CD14-positive monocyte (primary cell): ENCODE measurements around the gene PDF. TPM values are rescaled to one million over a fixed set of nuclear protein-coding genes. Genes with fewer than 3 reads are reported as not detected.

ENCODE experiments used
- DNase-seq, 3 donors: peaks; one replicate each; pipeline ENCODE4 v3.0.0-alpha.2; 2011 to 2022
- H2AFZ ChIP-seq: 2 replicates; pipeline ENCODE4 v1.6.0; 2012; ENCODE audit warnings: mild to moderate bottlenecking, low read depth, low read length, inconsistent platforms; ENCODE audit not compliant: insufficient read depth, poor library complexity, severe bottlenecking
- H3K27ac ChIP-seq, 2 donors: 1 replicate in 1 of 2; 2 replicates in 1 of 2; pipeline ENCODE4 v1.5.1; 2012 to 2013; ENCODE audit warnings: low read length in 2 of 2, control low read depth in 1 of 2, inconsistent platforms in 1 of 2, low read depth in 1 of 2, mild to moderate bottlenecking in 1 of 2
- H3K27me3 ChIP-seq, 2 donors: one replicate each; pipeline versions ENCODE4 v1.6.0 to v1.6.1; 2011 to 2013; ENCODE audit warnings: low read length in 2 of 2; ENCODE audit not compliant: control insufficient read depth in 2 of 2, insufficient read depth in 2 of 2
- H3K36me3 ChIP-seq, 2 donors: replicated peaks in 1 of 2; 1 replicate in 1 of 2; 2 replicates in 1 of 2; pipeline versions ENCODE4 v1.5.1 to v1.6.1; 2012 to 2013; ENCODE audit warnings: low read length in 2 of 2, control low read depth in 1 of 2, inconsistent platforms in 1 of 2, mild to moderate bottlenecking in 1 of 2; ENCODE audit not compliant: insufficient read depth in 2 of 2, control insufficient read depth in 1 of 2
- H3K4me1 ChIP-seq, 2 donors: 1 replicate in 1 of 2; 2 replicates in 1 of 2; pipeline versions ENCODE4 v1.5.1 to v1.6.1; 2012 to 2013; ENCODE audit warnings: low read length in 2 of 2, control low read depth in 1 of 2, inconsistent platforms in 1 of 2, mild to moderate bottlenecking in 1 of 2, moderate library complexity in 1 of 2; ENCODE audit not compliant: insufficient read depth in 2 of 2, control insufficient read depth in 1 of 2
- H3K4me2 ChIP-seq: replicated peaks from 2 replicates; pipeline ENCODE3; 2012; ENCODE audit warnings: low read length, moderate library complexity, mild to moderate bottlenecking; ENCODE audit not compliant: poor library complexity, severe bottlenecking; ENCODE audit errors: extremely low read depth
- H3K4me3 ChIP-seq, 3 experiments: fragments of 200-600 bp in 1 of 3; sonication (generic) in 1 of 3; replicated peaks in 1 of 3; 1 replicate in 2 of 3; 2 replicates in 1 of 3; pipeline ENCODE4 v1.5.1; 2011 to 2013; ENCODE audit warnings: low read length in 3 of 3, mild to moderate bottlenecking in 3 of 3, control low read depth in 2 of 3, low read depth in 2 of 3, inconsistent platforms in 1 of 3, moderate library complexity in 1 of 3
- H3K79me2 ChIP-seq: 2 replicates; pipeline ENCODE4 v1.6.0; 2012; ENCODE audit warnings: mild to moderate bottlenecking, control low read depth, inconsistent platforms, low read length, moderate library complexity; ENCODE audit not compliant: insufficient read depth
- H3K9ac ChIP-seq: 2 replicates; pipeline ENCODE4 v1.6.0; 2017; ENCODE audit warnings: low read length, mild to moderate bottlenecking; ENCODE audit not compliant: insufficient read depth, poor library complexity, severe bottlenecking
- H3K9me3 ChIP-seq, 2 donors: replicated peaks in 1 of 2; 1 replicate in 1 of 2; 2 replicates in 1 of 2; pipeline versions ENCODE4 v1.5.1 to v1.6.1; 2012 to 2013; ENCODE audit warnings: low read length in 2 of 2, control low read depth in 1 of 2; ENCODE audit not compliant: control insufficient read depth in 1 of 2, insufficient read depth in 1 of 2
- H4K20me1 ChIP-seq: 2 replicates; pipeline ENCODE4 v1.6.0; 2012; ENCODE audit warnings: mild to moderate bottlenecking, low read length, control low read depth, moderate library complexity; ENCODE audit not compliant: insufficient read depth
- H3K27ac Mint-ChIP-seq, 7 donors: one replicate each; pipeline ENCODE4 v1.8.0; 2020; ENCODE audit warnings: mild to moderate bottlenecking in 7 of 7, mixed read lengths in 7 of 7, moderate library complexity in 6 of 7, inconsistent platforms in 2 of 7
- H3K27me3 Mint-ChIP-seq, 3 donors: one replicate each; pipeline ENCODE4 v1.8.0; 2021 to 2022; ENCODE audit warnings: low read depth in 3 of 3, mild to moderate bottlenecking in 3 of 3, mixed read lengths in 3 of 3, moderate library complexity in 3 of 3, inconsistent platforms in 1 of 3
- H3K36me3 Mint-ChIP-seq, 2 donors: one replicate each; pipeline ENCODE4 v1.8.0; 2020; ENCODE audit warnings: mixed read lengths in 2 of 2, inconsistent platforms in 1 of 2, mild to moderate bottlenecking in 1 of 2
- H3K4me1 Mint-ChIP-seq: one replicate; pipeline ENCODE4 v1.8.0; 2020; ENCODE audit warnings: mild to moderate bottlenecking, mixed read lengths
- H3K4me3 Mint-ChIP-seq, 2 donors: one replicate each; pipeline ENCODE4 v1.8.0; 2020; ENCODE audit warnings: mild to moderate bottlenecking in 2 of 2, mixed read lengths in 2 of 2, moderate library complexity in 1 of 2
- H3K9me3 Mint-ChIP-seq, 7 donors: one replicate each; pipeline ENCODE4 v1.8.0; 2020 to 2022; ENCODE audit warnings: mixed read lengths in 7 of 7, mild to moderate bottlenecking in 6 of 7, moderate library complexity in 6 of 7, inconsistent platforms in 2 of 7
- WGBS: methylation state at CpG from one replicate; pipeline ENCODE4 v1.1.5; 2013; ENCODE audit warnings: missing lambda C conversion rate; ENCODE audit not compliant: insufficient coverage; 5-methylcytosine and 5-hydroxymethylcytosine counted together
- intact Hi-C, 2 donors: fragments of 100-400 bp; cut with micrococcal nuclease; formaldehyde crosslinking; loops; one replicate each; pipeline versions ENCODE4 v1.15.0 to v1.15.1; 2023
- polyA plus RNA-seq, 3 donors: library from polyadenylated mRNA; depleted of rRNA in 1 of 3; unstranded in 2 of 3; stranded (reverse) in 1 of 3; fragments of 300-500 nt in 2 of 3; fragments of >200 nt in 1 of 3; fragmentation: Illumina TruSeq in 2 of 3; gene quantifications; 1 replicate in 2 of 3; 2 replicates in 1 of 3; pipeline ENCODE4 v1.2.3, GENCODE V29; 2012 to 2021
- TF ChIP-seq, protein P1 (sequence below): fragments of 200-600 bp; IDR thresholded peaks from one replicate; pipeline ENCODE4 v1.8.0; 2022; ENCODE audit warnings: antibody characterized with exemption, mild to moderate bottlenecking

The PDF gene
- polyA plus RNA-seq, 3 donors: 2.3 to 7.2 (median 4.2) TPM

DNA sequence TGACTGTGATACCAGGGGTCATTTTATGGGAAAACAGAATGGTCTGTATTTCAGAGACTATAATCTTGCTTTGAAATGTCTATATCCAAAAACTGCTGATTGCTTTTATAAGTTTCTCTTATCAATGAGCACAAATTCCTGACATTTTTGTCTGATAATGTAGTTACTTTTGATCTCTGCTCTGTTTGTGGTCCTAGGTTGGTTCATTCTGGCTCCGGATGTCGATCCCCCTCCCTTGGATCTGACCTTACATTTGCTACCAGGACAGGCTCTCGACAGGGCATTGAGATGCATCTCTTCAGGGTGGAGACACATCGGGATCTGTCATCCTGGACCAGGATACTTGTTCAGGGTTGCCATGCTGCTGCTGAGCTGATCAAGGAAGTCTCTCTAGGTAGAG is 46.5 kb downstream of the PDF start:
- no peaks in the 10 kb centered on the region for H3K27me3 ChIP-seq
- TF ChIP-seq, protein P1, sequence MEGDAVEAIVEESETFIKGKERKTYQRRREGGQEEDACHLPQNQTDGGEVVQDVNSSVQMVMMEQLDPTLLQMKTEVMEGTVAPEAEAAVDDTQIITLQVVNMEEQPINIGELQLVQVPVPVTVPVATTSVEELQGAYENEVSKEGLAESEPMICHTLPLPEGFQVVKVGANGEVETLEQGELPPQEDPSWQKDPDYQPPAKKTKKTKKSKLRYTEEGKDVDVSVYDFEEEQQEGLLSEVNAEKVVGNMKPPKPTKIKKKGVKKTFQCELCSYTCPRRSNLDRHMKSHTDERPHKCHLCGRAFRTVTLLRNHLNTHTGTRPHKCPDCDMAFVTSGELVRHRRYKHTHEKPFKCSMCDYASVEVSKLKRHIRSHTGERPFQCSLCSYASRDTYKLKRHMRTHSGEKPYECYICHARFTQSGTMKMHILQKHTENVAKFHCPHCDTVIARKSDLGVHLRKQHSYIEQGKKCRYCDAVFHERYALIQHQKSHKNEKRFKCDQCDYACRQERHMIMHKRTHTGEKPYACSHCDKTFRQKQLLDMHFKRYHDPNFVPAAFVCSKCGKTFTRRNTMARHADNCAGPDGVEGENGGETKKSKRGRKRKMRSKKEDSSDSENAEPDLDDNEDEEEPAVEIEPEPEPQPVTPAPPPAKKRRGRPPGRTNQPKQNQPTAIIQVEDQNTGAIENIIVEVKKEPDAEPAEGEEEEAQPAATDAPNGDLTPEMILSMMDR: no peak
- H3K27me3 Mint-ChIP-seq: peaks cover 0 to 11% (median 5%) of the 10 kb centered on the region in 3 donors
- H3K27ac Mint-ChIP-seq: no peak overlapping the region
- H3K36me3 Mint-ChIP-seq: peaks cover 3 to 7% of the 10 kb centered on the region in 2 donors
- no peaks in the 10 kb centered on the region for H3K9me3 ChIP-seq
- H3K9me3 Mint-ChIP-seq: peaks cover 0 to 6% (median 1%) of the 10 kb centered on the region in 7 donors
- intact Hi-C loops: no loop called here
- no peak overlapping the region for H3K4me3 Mint-ChIP-seq
- H3K4me1 Mint-ChIP-seq: peaks cover 5% of the 10 kb centered on the region
- WGBS: 100% methylated on average over 4 of the region's 4 CpGs
- H3K36me3 ChIP-seq: no peaks in the 10 kb centered on the region
- H3K4me3 ChIP-seq: no peak overlapping the region
- peaks cover 5 to 6% of the 10 kb centered on the region in 2 donors for H3K4me1 ChIP-seq
- H3K79me2 ChIP-seq: no peaks in the 10 kb centered on the region
- no peaks in the 10 kb centered on the region for H4K20me1 ChIP-seq
- no peak overlapping the region for H3K27ac ChIP-seq
- DNase-seq: no peak
- no peak overlapping the region for H3K9ac ChIP-seq
- no peak overlapping the region for H2AFZ ChIP-seq
- no peak overlapping the region for H3K4me2 ChIP-seq

DNA sequence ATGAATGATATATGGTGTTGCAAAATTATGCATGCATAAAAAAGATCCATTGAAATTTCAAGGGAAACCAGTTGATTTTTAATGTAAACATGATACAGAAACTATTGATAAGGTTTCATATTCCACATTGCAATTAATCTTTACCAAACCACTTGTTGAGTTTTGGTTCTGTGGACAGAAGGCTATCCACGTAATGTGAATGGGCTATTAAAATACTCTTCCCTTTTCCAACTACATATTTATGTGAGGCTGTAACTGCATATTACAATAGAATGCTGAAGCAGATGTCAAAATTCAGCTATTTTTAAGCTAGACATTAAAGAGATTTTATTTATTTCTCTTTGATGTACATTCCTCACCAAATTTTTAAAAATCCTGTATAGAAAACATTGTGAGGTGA is 53.0 kb downstream of the PDF start:
- H3K9me3 ChIP-seq: no peaks in the 10 kb centered on the region
- H3K79me2 ChIP-seq: no peaks in the 10 kb centered on the region
- TF ChIP-seq, protein P1: no peak
- Mint-ChIP-seq H3K4me3 (no peak overlapping the region), H3K36me3 (no peaks in the 10 kb centered on the region), H3K27me3 (peaks cover 2 to 22% (median 22%) of the 10 kb centered on the region in 3 donors), H3K4me1 (peaks cover 2% of the 10 kb centered on the region), H3K9me3 (peaks cover 0 to 6% (median 0%) of the 10 kb centered on the region in 7 donors), H3K27ac (no peak overlapping the region)
- no CpG with 5 or more reads among the region's 1 CpG for WGBS
- no peaks in the 10 kb centered on the region for H3K4me1 ChIP-seq
- no peak for DNase-seq
- no peaks in the 10 kb centered on the region for H3K36me3 ChIP-seq
- H3K9ac ChIP-seq: no peak overlapping the region
- H3K27me3 ChIP-seq: no peaks in the 10 kb centered on the region
- H3K4me3 ChIP-seq: no peak overlapping the region
- intact Hi-C loops: no loop called here
- H4K20me1 ChIP-seq: no peaks in the 10 kb centered on the region
- no peak overlapping the region for H3K27ac ChIP-seq
- H3K4me2 ChIP-seq: no peak overlapping the region
- H2AFZ ChIP-seq: no peak overlapping the region

Other genes starting within 250 kb of the PDF start
- 1 to 10 TPM in 1 of 3 donors, not detected in 2; 1.3 TPM for gene HAS3, start 224.9 kb downstream of the PDF start, polyA plus RNA-seq
- 100 to 1,000 TPM in 2 of 3 donors, 10 to 100 TPM in 1; 45.9 to 172 (median 158) TPM for gene CHTF8, start 198.0 kb downstream of the PDF start, polyA plus RNA-seq
- gene UTP4, start 197.9 kb downstream of the PDF start, polyA plus RNA-seq: 10 to 100 TPM; 15.3 to 27.8 (median 19.6) TPM
- gene SNTB2, start 143.4 kb downstream of the PDF start, polyA plus RNA-seq: 1 to 10 TPM; 1.2 to 6.0 (median 5.0) TPM
- gene VPS4A, start 19.2 kb downstream of the PDF start, polyA plus RNA-seq: 10 to 100 TPM; 18.2 to 25.7 (median 21.8) TPM
- 10 to 100 TPM; 11.9 to 24.1 (median 21.6) TPM for gene COG8, start 9.0 kb upstream of the PDF start, polyA plus RNA-seq
- 10 to 100 TPM in 2 of 3 donors, 1 to 10 TPM in 1; 3.0 to 16.4 (median 14.2) TPM for gene NIP7, start 9.2 kb upstream of the PDF start, polyA plus RNA-seq
- under 1 TPM in 1 of 3 donors, not detected in 2; 0.29 TPM for gene TMED6, start 21.2 kb upstream of the PDF start, polyA plus RNA-seq
- gene TERF2, start 55.4 kb upstream of the PDF start, polyA plus RNA-seq: 10 to 100 TPM in 2 of 3 donors, 1 to 10 TPM in 1; 8.8 to 11.2 (median 10.5) TPM
- 10 to 100 TPM; 32.3 to 90.4 (median 84.9) TPM for gene CYB5B, start 94.0 kb upstream of the PDF start, polyA plus RNA-seq
- 1 to 10 TPM; 2.4 to 6.9 (median 2.5) TPM for gene NFAT5, start 235.4 kb upstream of the PDF start, polyA plus RNA-seq